ENCODE measurements around the gene PPFIA4.

Gene PPFIA4

DNA sequence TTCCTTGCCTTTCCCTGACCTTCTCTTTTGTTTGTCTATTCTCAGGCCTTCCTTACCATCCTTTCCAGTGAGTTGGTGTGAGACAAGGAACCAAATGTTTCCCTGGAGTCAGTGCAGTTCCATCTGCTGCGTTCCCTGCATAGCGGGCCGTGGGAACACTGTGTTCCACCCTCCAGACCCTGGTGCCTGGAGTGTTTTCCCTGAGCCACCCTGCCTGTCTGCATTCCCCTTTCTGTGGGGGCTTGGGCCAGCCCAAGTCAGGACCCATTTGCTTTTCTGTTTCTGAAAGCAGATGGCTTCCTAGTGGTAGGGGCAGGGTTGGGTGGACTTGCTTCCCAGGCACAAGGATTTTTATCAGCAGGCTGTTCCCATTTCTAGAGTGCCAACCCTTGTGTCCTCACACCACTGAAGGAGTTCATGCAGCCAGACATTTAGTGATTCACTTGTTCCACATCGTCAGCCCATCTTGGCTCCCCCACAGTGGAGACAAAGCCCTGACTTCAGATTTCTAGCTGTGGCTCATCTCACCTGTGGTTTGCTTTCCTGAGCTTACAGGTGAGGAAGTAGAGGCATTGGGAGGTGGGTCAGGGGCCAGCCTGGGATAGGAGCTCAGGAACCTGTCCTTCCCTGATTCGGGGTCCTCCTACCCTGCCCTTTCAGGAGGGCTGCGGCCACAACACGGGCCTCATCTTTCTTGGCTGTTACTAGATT is 73.7 kb downstream of the PPFIA4 start:
- DNase-seq (ENCODE audit: low spot score) = no peak

- no peak for DNase-seq (ENCODE audit: low spot score)
Observed at GRCh38 chr1:203100516-203100869, 74.2 kb downstream of the PPFIA4 start.

- DNase-seq (ENCODE audit: low spot score) = no peak
Observed at GRCh38 chr1:203101813-203102634, 75.7 kb downstream of the PPFIA4 start.

- no peak for DNase-seq (ENCODE audit: low spot score)
Observed at GRCh38 chr1:203103216-203103615, 76.9 kb downstream of the PPFIA4 start.

GRCh38 chr1:203103829-203104495 is 77.7 kb downstream of the PPFIA4 start:
- no peak for DNase-seq (ENCODE audit: low spot score)

DNA sequence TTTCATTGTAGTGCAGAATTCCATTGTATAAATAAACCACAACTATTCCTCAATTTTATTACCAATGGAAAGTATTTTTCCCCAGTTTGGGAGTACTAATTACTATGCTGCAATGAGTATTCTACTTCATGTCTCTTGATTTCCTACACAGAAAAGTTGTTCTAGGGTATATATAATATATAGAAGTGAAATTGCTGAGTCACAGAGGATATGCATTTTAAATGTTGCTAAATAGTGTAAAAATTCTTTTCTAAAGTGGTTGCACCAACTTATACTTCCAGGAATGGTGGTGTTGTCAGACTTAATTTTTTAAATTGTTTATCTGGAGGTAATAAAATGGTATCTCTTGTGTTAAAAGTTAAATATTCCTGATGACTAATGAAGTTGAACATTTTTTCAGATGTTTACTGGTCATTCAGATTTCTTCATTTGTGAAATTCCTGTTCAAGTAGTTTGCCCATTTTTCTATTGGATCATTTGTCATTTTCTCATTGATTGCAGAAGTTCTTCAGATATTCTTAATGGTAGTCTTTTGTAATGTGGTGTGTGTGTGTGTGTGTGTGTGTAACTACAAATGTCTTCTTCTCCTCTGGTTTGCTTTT is 78.6 kb downstream of the PPFIA4 start:
- DNase-seq (ENCODE audit: low spot score) = no peak

GRCh38 chr1:203112475-203112874 is 86.2 kb downstream of the PPFIA4 start:
- peak; percentile 28 for DNase-seq (ENCODE audit: low spot score)

DNA sequence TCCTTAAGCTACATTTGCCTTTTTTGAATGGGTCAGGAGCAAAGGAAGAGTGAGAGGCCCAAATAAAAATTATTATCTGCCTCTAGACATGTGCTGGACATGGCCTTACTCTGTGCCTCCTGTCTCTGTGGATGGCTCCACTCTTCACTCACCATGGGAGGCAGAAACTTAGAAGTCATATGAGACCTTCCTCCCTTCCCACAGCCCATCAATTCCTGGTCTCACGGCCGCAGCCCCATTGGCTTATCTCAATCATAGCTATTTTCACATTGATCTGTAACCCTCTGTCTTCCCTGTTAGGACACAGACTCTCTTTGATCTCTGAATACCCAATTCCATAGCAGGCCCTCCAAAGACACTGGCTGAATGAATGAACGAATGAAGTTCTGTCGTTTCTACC is 87.0 kb downstream of the PPFIA4 start:
- no peak for DNase-seq (ENCODE audit: low spot score)

- no peak for DNase-seq (ENCODE audit: low spot score)
Observed at GRCh38 chr1:203114202-203114601, 87.9 kb downstream of the PPFIA4 start.

GRCh38 chr1:203116091-203116820 is 90.0 kb downstream of the PPFIA4 start:
- no peak for DNase-seq (ENCODE audit: low spot score)

GRCh38 chr1:203117611-203118575 is 91.6 kb downstream of the PPFIA4 start:
- peak; percentile 44 for DNase-seq (ENCODE audit: low spot score)

GRCh38 chr1:203120325-203121153 is 94.2 kb downstream of the PPFIA4 start:
- no peak for DNase-seq (ENCODE audit: low spot score)

DNA sequence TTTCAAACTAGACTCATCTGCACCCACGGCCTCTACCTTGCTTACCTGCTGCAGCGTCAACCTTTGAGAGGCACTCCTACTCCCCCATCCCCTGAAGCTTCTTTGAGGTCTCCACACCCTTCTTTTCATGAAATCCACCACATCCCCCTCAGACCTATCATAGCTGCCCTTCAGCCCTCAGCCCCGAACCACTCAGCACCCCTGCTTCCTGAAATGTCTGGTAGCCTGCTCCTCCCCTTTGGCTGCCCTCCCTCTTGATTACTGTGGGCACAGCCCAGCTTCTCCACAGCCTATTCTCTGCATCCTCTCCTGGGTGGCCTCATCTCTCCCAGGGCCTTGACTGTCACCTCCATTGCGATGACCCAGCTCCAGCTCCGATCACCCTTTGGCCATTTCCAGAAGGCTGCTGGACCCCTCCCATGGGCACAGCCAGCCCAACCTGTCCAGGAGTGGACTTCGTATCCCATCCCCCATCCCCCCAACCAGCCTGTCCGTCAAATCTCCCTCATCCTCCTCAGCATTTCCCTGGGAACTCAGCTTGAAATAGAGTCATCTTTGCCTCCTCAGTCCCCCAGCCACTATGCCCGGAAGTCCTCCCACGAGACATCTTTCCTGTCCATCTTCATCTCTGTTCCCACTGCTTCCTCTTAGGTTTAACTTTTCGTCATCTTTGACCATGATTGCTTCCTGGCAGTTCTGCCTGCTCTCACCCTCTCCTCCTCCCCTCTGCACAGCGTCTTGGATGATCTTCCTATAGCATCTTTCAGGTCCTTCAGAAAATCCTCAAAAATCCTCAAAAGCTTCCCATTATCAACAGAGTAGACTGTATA is 95.1 kb downstream of the PPFIA4 start:
- no peak for DNase-seq (ENCODE audit: low spot score)

DNA sequence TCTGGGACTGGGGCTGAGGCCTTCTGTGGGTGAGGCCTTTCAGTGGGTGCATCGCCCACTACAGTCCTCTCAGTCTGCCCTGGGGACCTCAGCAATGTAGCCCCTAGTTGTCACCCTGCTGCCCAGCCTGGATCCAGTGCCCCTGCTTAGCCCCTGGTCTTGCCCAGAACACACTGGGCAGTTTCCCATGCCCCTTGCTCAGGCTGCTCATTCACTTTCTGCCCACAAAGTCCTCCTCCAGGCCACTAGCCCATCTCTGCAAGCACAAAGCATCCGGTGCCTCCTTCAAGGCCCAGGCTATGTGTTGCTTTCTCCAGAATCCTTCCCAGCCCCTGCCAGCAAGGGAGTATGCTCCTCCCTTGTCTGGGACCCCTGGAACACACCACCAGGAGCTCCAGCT is 95.9 kb downstream of the PPFIA4 start:
- no peak for DNase-seq (ENCODE audit: low spot score)

GRCh38 chr1:203124011-203124410 is 97.7 kb downstream of the PPFIA4 start:
- DNase-seq (ENCODE audit: low spot score) = no peak

DNA sequence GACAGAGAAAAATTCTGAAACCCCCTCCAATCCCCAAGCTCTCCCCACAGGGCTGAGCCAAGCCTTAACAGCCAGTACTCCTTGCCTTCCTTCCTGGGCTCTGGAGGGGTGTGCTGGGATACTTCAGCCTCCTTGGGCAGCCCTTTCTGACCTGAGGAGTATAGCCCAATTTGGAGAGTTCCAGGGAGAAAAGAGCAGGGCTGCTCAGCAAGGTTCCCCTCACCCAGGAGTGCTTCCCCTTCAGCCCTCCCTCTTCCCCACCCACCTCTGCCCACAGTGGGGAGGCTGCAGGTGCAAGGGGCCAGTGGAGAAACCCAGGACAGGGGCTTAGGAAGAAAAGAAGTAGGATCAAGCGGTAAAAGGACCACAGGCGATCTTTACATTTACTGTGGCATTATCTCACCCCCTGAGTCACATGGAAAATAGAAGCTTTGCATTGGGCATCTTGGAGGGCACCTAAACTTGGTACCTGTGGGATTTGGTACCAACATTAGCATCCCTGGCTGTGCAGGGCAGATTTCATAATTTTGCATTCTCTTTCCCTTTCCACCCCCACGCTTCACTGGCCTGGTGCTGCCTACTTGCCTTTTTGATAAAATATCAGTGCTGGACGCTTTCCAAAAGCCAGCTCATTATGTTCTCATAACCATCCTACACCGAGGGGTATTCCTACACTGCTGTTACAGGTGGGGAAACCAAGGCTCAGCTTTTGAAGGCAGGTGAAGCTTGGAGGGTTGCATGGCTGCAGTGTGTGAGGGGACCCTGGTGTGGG is 98.4 kb downstream of the PPFIA4 start:
- no peak for DNase-seq (ENCODE audit: low spot score)

DNA sequence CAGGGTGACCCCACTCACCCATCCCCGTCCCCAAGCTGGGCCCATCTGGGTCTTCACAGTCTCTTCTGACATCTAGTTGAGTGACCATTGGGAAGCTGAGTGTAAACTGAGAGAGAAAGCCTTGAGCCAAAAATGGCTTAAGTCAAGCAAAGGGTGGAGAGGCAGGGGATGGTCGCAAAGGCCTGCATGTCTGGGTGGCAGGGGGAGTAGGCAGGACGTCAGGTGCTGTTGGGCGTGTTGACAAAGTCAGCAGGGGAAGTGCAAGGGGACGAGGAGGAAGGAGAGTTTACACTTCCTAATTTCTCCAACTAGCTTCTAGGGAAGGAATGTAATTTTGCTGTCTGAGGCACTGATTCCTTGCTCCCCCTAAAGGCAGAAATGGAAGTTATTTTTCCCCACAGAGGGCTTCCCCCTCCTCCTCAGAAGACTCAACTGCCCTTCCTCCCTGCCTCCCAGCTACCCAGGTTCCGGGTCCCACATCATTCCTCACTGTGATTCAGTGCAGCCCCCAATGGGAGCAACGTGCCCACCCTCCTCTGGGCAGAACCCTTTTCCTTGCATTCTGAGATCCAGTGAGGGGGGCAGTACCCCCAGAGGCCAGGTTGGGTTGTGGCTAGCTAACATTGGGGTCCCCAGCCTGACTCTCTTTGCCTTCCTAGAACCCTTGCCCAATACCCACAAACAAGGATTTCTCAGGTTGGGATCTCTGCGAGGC is 100.0 kb downstream of the PPFIA4 start:
- peak; percentile 16 for DNase-seq (ENCODE audit: low spot score)
